Activated CD4-positive, alpha-beta T cell treated with anti-CD3 and anti-CD28 coated beads, Interleukin-2, Interleukin-6, amounts not matched to agents 100 ng/mL and 50 ng/mL, durations not matched to agents 16 hours and 8 hours (primary cell): ENCODE measurements around the gene SFXN5.
A peak's percentile ranks its signal among the peaks of the same experiment; 100 is the strongest.

Experiments
- DNase-seq: peaks from one replicate; pipeline ENCODE4 v3.0.0-alpha.2; 2020

The SFXN5 gene

GRCh38 chr2:72934683-72935610, 136.6 kb downstream of the SFXN5 start:
- DNase-seq = peak; percentile 16

GRCh38 chr2:72933646-72934151, 137.8 kb downstream of the SFXN5 start:
- DNase-seq = no peak

GRCh38 chr2:72933207-72933606, 138.3 kb downstream of the SFXN5 start:
- no peak for DNase-seq

- no peak for DNase-seq
These were observed 138.7 kb downstream of the SFXN5 start for GRCh38 chr2:72932805-72933204.

- peak; percentile 17 for DNase-seq
These were observed 139.3 kb downstream of the SFXN5 start for GRCh38 chr2:72932045-72932740.

- no peak for DNase-seq
These were observed 140.1 kb downstream of the SFXN5 start for GRCh38 chr2:72931280-72931910.

- no peak for DNase-seq
These were observed 142.5 kb downstream of the SFXN5 start for GRCh38 chr2:72929010-72929409.

GRCh38 chr2:72927619-72928550, 143.6 kb downstream of the SFXN5 start:
- DNase-seq = no peak

- DNase-seq = no peak
These were observed 144.6 kb downstream of the SFXN5 start for GRCh38 chr2:72926811-72927465.

GRCh38 chr2:72926368-72926767, 145.1 kb downstream of the SFXN5 start:
- DNase-seq = no peak

GRCh38 chr2:72925328-72925943, 146.1 kb downstream of the SFXN5 start:
- DNase-seq = no peak

- no peak for DNase-seq
These were observed 146.9 kb downstream of the SFXN5 start for GRCh38 chr2:72924353-72925240.

GRCh38 chr2:72923833-72924352, 147.6 kb downstream of the SFXN5 start:
- no peak for DNase-seq

GRCh38 chr2:72921853-72922252, 149.7 kb downstream of the SFXN5 start:
- no peak for DNase-seq

GRCh38 chr2:72921088-72921851, 150.2 kb downstream of the SFXN5 start:
- DNase-seq = no peak

- DNase-seq = peak; percentile 35
These were observed 151.0 kb downstream of the SFXN5 start for GRCh38 chr2:72920318-72921087.

GRCh38 chr2:72919414-72920317, 151.8 kb downstream of the SFXN5 start:
- DNase-seq = no peak
